H1 (cell line): ENCODE results near the gene GPHA2. TPM values are rescaled to one million over a fixed set of nuclear protein-coding genes. Genes with fewer than 3 reads are reported as not detected.

Experiments used
- CTCF ChIA-PET: fragments of 300-600 bp; sonication (Branson Sonifier 250); formaldehyde crosslinking; loops from one replicate; lab custom pipeline; 2021; ENCODE audit not compliant: partially characterized antibody; lab: Charles Lee
- POLR2A ChIA-PET: fragments of 300-600 bp; sonication (Branson Sonifier 250); formaldehyde crosslinking; loops from one replicate; lab custom pipeline; 2021; ENCODE audit warnings: inconsistent platforms; ENCODE audit not compliant: partially characterized antibody; lab: Charles Lee
- DNase-seq, 2 experiments: peaks; one replicate each; pipeline versions ENCODE4 v3.0.0 to v3.0.0-alpha.2; 2010 to 2022; ENCODE audit warnings: low spot score in 2 of 2, low read depth in 1 of 2, mixed read lengths in 1 of 2
- FAIRE-seq: peaks from 2 replicates; lab custom pipeline; 2011; peaks lifted over from hg19 to GRCh38; lab: Jason Lieb, UNC
- H2AFZ ChIP-seq: 2 replicates; pipeline ENCODE4 v1.8.1; 2012; ENCODE audit warnings: low read length, inconsistent platforms
- H2AK5ac ChIP-seq: 2 replicates; pipeline ENCODE4 v1.6.1; 2013; ENCODE audit warnings: low read depth, low read length
- H2BK120ac ChIP-seq: replicated peaks from 2 replicates; pipeline ENCODE3; 2013; ENCODE audit warnings: low read depth, low read length, inconsistent platforms
- H2BK12ac ChIP-seq: 2 replicates; pipeline ENCODE4 v1.6.1; 2013; ENCODE audit warnings: low read depth, low read length
- H2BK15ac ChIP-seq: 2 replicates; pipeline ENCODE4 v1.6.1; 2013; ENCODE audit warnings: low read length
- H2BK20ac ChIP-seq: 2 replicates; pipeline ENCODE4 v1.6.1; 2013; ENCODE audit warnings: low read length
- H2BK5ac ChIP-seq: 2 replicates; pipeline ENCODE4 v1.6.1; 2013; ENCODE audit warnings: low read depth, low read length
- H3K14ac ChIP-seq: 2 replicates; pipeline ENCODE4 v1.6.1; 2013; ENCODE audit warnings: inconsistent platforms; ENCODE audit not compliant: insufficient read length
- H3K18ac ChIP-seq: 2 replicates; pipeline ENCODE4 v1.6.1; 2013; ENCODE audit warnings: low read length; ENCODE audit errors: extremely low read depth
- H3K23ac ChIP-seq: 2 replicates; pipeline ENCODE4 v1.6.1; 2013; ENCODE audit warnings: inconsistent platforms; ENCODE audit not compliant: insufficient read length
- H3K23me2 ChIP-seq: 2 replicates; pipeline ENCODE4 v1.6.1; 2013; ENCODE audit warnings: low read depth, low read length
- H3K27ac ChIP-seq: 2 replicates; pipeline ENCODE4 v1.6.1; 2011; ENCODE audit warnings: low read depth, low read length, inconsistent platforms
- H3K27me3 ChIP-seq, 4 experiments: replicated peaks in 1 of 4; 1 replicate in 1 of 4; 2 replicates in 3 of 4; pipeline versions ENCODE4 v1.6.1 to v1.8.1; 2011 to 2013; ENCODE audit warnings: low read length in 3 of 4, mild to moderate bottlenecking in 3 of 4, inconsistent platforms in 2 of 4, mixed read lengths in 2 of 4, moderate library complexity in 1 of 4; ENCODE audit not compliant: control insufficient read depth in 3 of 4, insufficient read depth in 3 of 4; ENCODE audit errors: extremely low read depth in 1 of 4
- H3K36me3 ChIP-seq, 4 experiments: 2 replicates each; pipeline versions ENCODE4 v1.6.1 to v1.8.1; 2011 to 2013; ENCODE audit warnings: mild to moderate bottlenecking in 4 of 4, low read length in 3 of 4, moderate library complexity in 2 of 4, control low read depth in 1 of 4, inconsistent platforms in 1 of 4; ENCODE audit not compliant: insufficient read depth in 4 of 4, control insufficient read depth in 2 of 4
- H3K4ac ChIP-seq: replicated peaks from 2 replicates; pipeline ENCODE3; 2013; ENCODE audit warnings: low read length, low read depth, mixed read lengths, inconsistent platforms; ENCODE audit not compliant: insufficient read length
- H3K4me1 ChIP-seq, 4 experiments: replicated peaks in 1 of 4; 1 replicate in 1 of 4; 2 replicates in 3 of 4; pipeline versions ENCODE4 v1.6.1 to v1.8.1; 2011 to 2013; ENCODE audit warnings: low read length in 3 of 4, inconsistent platforms in 2 of 4, mixed read lengths in 1 of 4; ENCODE audit not compliant: insufficient read depth in 4 of 4, control insufficient read depth in 3 of 4
- H3K4me2 ChIP-seq, 2 experiments: 2 replicates each; pipeline versions ENCODE4 v1.6.1 to v1.8.1; 2011 to 2013; ENCODE audit warnings: low read depth in 2 of 2, low read length in 2 of 2, control low read depth in 1 of 2, inconsistent platforms in 1 of 2, mild to moderate bottlenecking in 1 of 2; ENCODE audit not compliant: insufficient read depth in 1 of 2
- H3K4me3 ChIP-seq, 4 experiments: fragments of 200-600, 300-600 bp in 1 of 4; sonication (generic), shearing (Covaris generic), sonication (Bioruptor Twin) in 1 of 4; 2 replicates each; pipeline versions ENCODE4 v1.5.1 to v1.8.1; 2011 to 2016; ENCODE audit warnings: low read length in 4 of 4, low read depth in 3 of 4, control low read depth in 2 of 4, inconsistent platforms in 2 of 4, mild to moderate bottlenecking in 2 of 4, mixed read lengths in 1 of 4, moderate library complexity in 1 of 4; ENCODE audit not compliant: insufficient read depth in 2 of 4; ENCODE audit errors: extremely low read depth in 1 of 4
- H3K56ac ChIP-seq: replicated peaks from 2 replicates; pipeline ENCODE3; 2013; ENCODE audit warnings: low read depth, mild to moderate bottlenecking, mixed read lengths, low read length, inconsistent platforms; ENCODE audit not compliant: insufficient read length
- H3K79me1 ChIP-seq: 2 replicates; pipeline ENCODE4 v1.6.1; 2013; ENCODE audit warnings: low read depth, low read length, control low read depth
- H3K79me2 ChIP-seq, 2 experiments: 2 replicates each; pipeline versions ENCODE4 v1.6.1 to v1.8.1; 2012 to 2013; ENCODE audit warnings: low read length in 2 of 2, mild to moderate bottlenecking in 2 of 2, inconsistent platforms in 1 of 2; ENCODE audit not compliant: insufficient read depth in 2 of 2, control insufficient read depth in 1 of 2
- H3K9ac ChIP-seq, 4 experiments: replicated peaks in 1 of 4; 1 replicate in 1 of 4; 2 replicates in 3 of 4; pipeline versions ENCODE4 v1.6.1 to v1.8.1; 2011 to 2013; ENCODE audit warnings: low read depth in 3 of 4, low read length in 3 of 4, control low read depth in 2 of 4, mild to moderate bottlenecking in 2 of 4, moderate library complexity in 2 of 4, inconsistent platforms in 1 of 4; ENCODE audit errors: extremely low read depth in 1 of 4
- H3K9me3 ChIP-seq, 2 experiments: 2 replicates each; pipeline versions ENCODE4 v1.6.1 to v1.8.1; 2012 to 2013; ENCODE audit warnings: mild to moderate bottlenecking in 2 of 2, moderate library complexity in 2 of 2, control low read depth in 1 of 2, inconsistent platforms in 1 of 2, low read depth in 1 of 2, low read length in 1 of 2, mixed read lengths in 1 of 2; ENCODE audit not compliant: insufficient read depth in 2 of 2
- H4K20me1 ChIP-seq, 2 experiments: replicated peaks in 1 of 2; 2 replicates each; pipeline versions ENCODE3 to v1.8.1; 2011 to 2013; ENCODE audit warnings: inconsistent platforms in 2 of 2, low read length in 2 of 2, mild to moderate bottlenecking in 1 of 2; ENCODE audit not compliant: insufficient read depth in 2 of 2, control insufficient read depth in 1 of 2
- H4K5ac ChIP-seq: 2 replicates; pipeline ENCODE4 v1.6.1; 2013; ENCODE audit warnings: low read length, low read depth, mixed read lengths, inconsistent platforms; ENCODE audit not compliant: insufficient read length
- H4K8ac ChIP-seq: 2 replicates; pipeline ENCODE4 v1.8.0; 2013; ENCODE audit warnings: mild to moderate bottlenecking, moderate library complexity, low read length, inconsistent platforms; ENCODE audit not compliant: insufficient read depth; ENCODE audit errors: extremely low read depth
- H4K91ac ChIP-seq: replicated peaks from 2 replicates; pipeline ENCODE3; 2013; ENCODE audit warnings: low read length, mixed read lengths, inconsistent platforms; ENCODE audit not compliant: insufficient read length
- ATF2 ChIP-seq: IDR thresholded peaks from 2 replicates; pipeline ENCODE4 v1.6.1; 2012; ENCODE audit warnings: low read length, inconsistent platforms
- BRCA1 ChIP-seq: IDR thresholded peaks from 2 replicates; pipeline ENCODE4 v1.6.1; 2012; ENCODE audit warnings: low read depth, low read length, improper control_type of control experiment
- CEBPB ChIP-seq: IDR thresholded peaks from 2 replicates; pipeline ENCODE4 v1.6.1; 2012; ENCODE audit warnings: low read depth, low read length
- GTF2F1 ChIP-seq: IDR thresholded peaks from 2 replicates; pipeline ENCODE4 v1.6.1; 2012; ENCODE audit warnings: low read depth, low read length, improper control_type of control experiment, borderline replicate concordance
- JUND ChIP-seq: IDR thresholded peaks from 2 replicates; pipeline ENCODE4 v1.6.1; 2011; ENCODE audit warnings: mild to moderate bottlenecking, improper control_type of control experiment, low read length
- KDM1A ChIP-seq: fragments of 200-600, 300-600 bp; sonication (generic); IDR thresholded peaks from 2 replicates; pipeline ENCODE4 v1.7.1; 2016; ENCODE audit warnings: mild to moderate bottlenecking, low read length, borderline replicate concordance
- POLR2A ChIP-seq, 2 experiments: IDR thresholded peaks; 1 replicate in 1 of 2; 2 replicates in 1 of 2; pipeline ENCODE4 v1.6.1; 2011; ENCODE audit warnings: low read depth in 2 of 2, low read length in 2 of 2, mild to moderate bottlenecking in 2 of 2; ENCODE audit errors: control extremely low read depth in 1 of 2
- POU5F1 ChIP-seq: IDR thresholded peaks from 2 replicates; pipeline ENCODE4 v1.6.1; 2011; ENCODE audit warnings: low read depth, mild to moderate bottlenecking, low read length, moderate library complexity
- SIN3A ChIP-seq, 2 experiments: IDR thresholded peaks in 1 of 2; conservative IDR thresholded peaks in 1 of 2; 2 replicates each; pipeline ENCODE4 v1.6.1; 2011 to 2012; ENCODE audit warnings: low read length in 2 of 2, improper control_type of control experiment in 1 of 2, low read depth in 1 of 2, mild to moderate bottlenecking in 1 of 2
- TCF12 ChIP-seq: IDR thresholded peaks from 2 replicates; pipeline ENCODE4 v1.6.1; 2011; ENCODE audit warnings: low read depth, mild to moderate bottlenecking, low read length
- TEAD4 ChIP-seq: IDR thresholded peaks from 2 replicates; pipeline ENCODE4 v1.6.1; 2012; ENCODE audit warnings: low read depth, low read length, inconsistent platforms, mixed read lengths
- WGBS, 2 experiments: shearing (Covaris generic) in 1 of 2; methylation state at CpG; one replicate each; pipeline versions ENCODE4 v1.1.6 to v1.1.7; 2013 to 2015; ENCODE audit warnings: low lambda C conversion rate in 2 of 2, mixed read lengths in 2 of 2, inconsistent platforms in 1 of 2, low coverage in 1 of 2, missing lambda C conversion rate in 1 of 2; ENCODE audit not compliant: insufficient replicate concordance in 2 of 2, insufficient coverage in 1 of 2, insufficient read length in 1 of 2; ENCODE audit errors: extremely low coverage in 1 of 2, missing lambda C conversion rate in 1 of 2; 5-methylcytosine and 5-hydroxymethylcytosine counted together
- polyA plus RNA-seq, 7 experiments: library from polyadenylated mRNA; depleted of rRNA in 3 of 7; stranded (reverse) in 5 of 7; unstranded in 2 of 7; fragments of >200 nt in 5 of 7; fragments of 200-250 nt in 2 of 7; gene quantifications; 1 replicate in 5 of 7; 2 replicates in 1 of 7; 4 replicates in 1 of 7; pipeline versions ENCODE4 v1.2.1 to v1.2.3, GENCODE V29; 2011 to 2013; ENCODE audit warnings: missing spikeins in 2 of 7, mixed read lengths in 2 of 7
- total RNA-seq: library from RNA; stranded (reverse); fragmentation: NEBNext Ultra II Directional; extraction: Animal tissue kit (Norgen Biotek cat#: 25700); gene quantifications from 2 replicates; pipeline ENCODE4 v1.2.1, GENCODE V29; 2021

The GPHA2 gene
- total and polyA plus RNA-seq, 2 of the 8 experiments (the other 6 are each of a cell fraction or from before 2014, with no cell fraction given): 0.97 to 4.4 TPM

- Histone ChIP-seq H3K4ac (no peak overlapping the region), H2AFZ (no peak overlapping the region), H4K91ac (no peak overlapping the region), H2BK20ac (no peak overlapping the region), H3K27ac (no peak overlapping the region), H3K36me3 (no peaks in the 10 kb centered on the region; a peak in 1 of 8 replicates), H3K79me1 (no peaks in the 10 kb centered on the region), H3K79me2 (no peaks in the 10 kb centered on the region), H2BK120ac (no peak overlapping the region)
- TF ChIP-seq SIN3A (conservative IDR thresholded peaks at IDR 0.05 in 1 of 2, IDR thresholded peaks at IDR 0.05 in 1 of 2; ENCODE audit: low read depth in 1 of 2, low read length in 2 of 2) (no peak), ATF2 (no peak), BRCA1 (no peak), TEAD4 (no peak), POLR2A (IDR thresholded peaks at IDR 0.05; ENCODE audit: control extremely low read depth in 1 of 2, low read depth in 2 of 2, low read length in 2 of 2) (no peak), CEBPB (no peak), JUND (no peak), TCF12 (no peak), POU5F1 (no peak), KDM1A (no peak), GTF2F1 (no peak)
- TF ChIP-seq, all 59 proteins: peak for 0
- no peak overlapping the region for H2BK5ac ChIP-seq
- H4K5ac ChIP-seq: no peak overlapping the region
- no peak overlapping the region for H2BK15ac ChIP-seq
- no peak overlapping the region for H3K4me3 ChIP-seq
- no peak overlapping the region for H3K56ac ChIP-seq
- H3K27me3 ChIP-seq: peaks cover 0 to 6% (median 4%) of the 10 kb centered on the region in 4 experiments; a peak in 4 of 7 replicates
- ChIA-PET POLR2A (interaction anchor here (1.4 to 1.5 kb wide), 2 partner anchors 9 to 169 kb away, joined by 3 to 5 read pairs; partner anchors contain the start of genes GPHA2 and VPS51), CTCF (interaction anchor here (0.6 to 3.8 kb wide), 6 partner anchors 8 to 84 kb away, joined by 3 to 15 read pairs (median 4); no protein-coding TSS in a partner anchor)
- H4K8ac ChIP-seq: peak overlapping the region; percentile 44; the same call in 1 of the 2 replicates
- 89% methylated on average over 14 of the region's 22 CpGs; no CpG with 5 or more reads in 1 of the 2 experiments for WGBS, 2 experiments
- no peak overlapping the region for H3K4me2 ChIP-seq
- no peaks in the 10 kb centered on the region for H4K20me1 ChIP-seq
- DNase-seq: no peak
- H2BK12ac ChIP-seq: no peak overlapping the region
- H3K23me2 ChIP-seq: peaks cover 8% of the 10 kb centered on the region; the same call in 1 of the 2 replicates
- no peak overlapping the region for H2AK5ac ChIP-seq
- no peak for FAIRE-seq
- no peak overlapping the region for H3K9ac ChIP-seq
- no peak overlapping the region for H3K18ac ChIP-seq
- peaks cover 0 to 7% (median 4%) of the 10 kb centered on the region in 4 experiments; a peak in 5 of 7 replicates for H3K4me1 ChIP-seq
- H3K9me3 ChIP-seq: no peaks in the 10 kb centered on the region
- H3K14ac ChIP-seq: no peak overlapping the region
- no peak overlapping the region for H3K23ac ChIP-seq
Measured at GRCh38 chr11:64926689-64927088, 9.0 kb downstream of the GPHA2 start.
